Measurements from ENCODE around the gene UBXN11.

GRCh38 chr1:26321315-26322041 lies 15.0 kb upstream of the UBXN11 start:
- TF ChIP-seq CTCF (IDR thresholded peaks at IDR 0.05): peak; percentile 80 to 95 (median 86)
- no peak for TF ChIP-seq POLR2A (IDR thresholded peaks at IDR 0.05)
